ENCODE results near the gene ZBTB24.

Gene ZBTB24

GRCh38 chr6:109453156-109453555, 29.9 kb downstream of the ZBTB24 start:
- TF ChIP-seq CTCF (IDR thresholded peaks at IDR 0.05; ENCODE audit: extremely low read depth, missing control alignments) = no peak
- no peak for DNase-seq (ENCODE audit: low spot score)

- no peak for TF ChIP-seq CTCF (IDR thresholded peaks at IDR 0.05; ENCODE audit: extremely low read depth, missing control alignments)
- no peak for DNase-seq (ENCODE audit: low spot score)
Observed at GRCh38 chr6:109452181-109452580, 30.8 kb downstream of the ZBTB24 start.

GRCh38 chr6:109451376-109451775, 31.6 kb downstream of the ZBTB24 start:
- no peak for DNase-seq (ENCODE audit: low spot score)
- no peak for TF ChIP-seq CTCF (IDR thresholded peaks at IDR 0.05; ENCODE audit: extremely low read depth, missing control alignments)

- TF ChIP-seq CTCF (IDR thresholded peaks at IDR 0.05; ENCODE audit: extremely low read depth, missing control alignments) = no peak
Observed at GRCh38 chr6:109450801-109451200, 32.2 kb downstream of the ZBTB24 start.

GRCh38 chr6:109449795-109450673, 33.0 kb downstream of the ZBTB24 start:
- no peak for TF ChIP-seq CTCF (IDR thresholded peaks at IDR 0.05; ENCODE audit: extremely low read depth, missing control alignments)

More at GRCh38 chr6:109450801-109451200, 32.2 kb downstream of the ZBTB24 start:
- DNase-seq (ENCODE audit: low spot score) = no peak

GRCh38 chr6:109449064-109449794, 33.8 kb downstream of the ZBTB24 start:
- TF ChIP-seq CTCF (IDR thresholded peaks at IDR 0.05; ENCODE audit: extremely low read depth, missing control alignments) = no peak
- DNase-seq (ENCODE audit: low spot score) = no peak

More at GRCh38 chr6:109449795-109450673, 33.0 kb downstream of the ZBTB24 start:
- no peak for DNase-seq (ENCODE audit: low spot score)

GRCh38 chr6:109448615-109449014, 34.4 kb downstream of the ZBTB24 start:
- TF ChIP-seq CTCF (IDR thresholded peaks at IDR 0.05; ENCODE audit: extremely low read depth, missing control alignments) = no peak
- DNase-seq (ENCODE audit: low spot score) = no peak

Data from GM20000 (cell line).